Measurements from ENCODE around the gene DSCAM. TPM values are rescaled to one million over a fixed set of nuclear protein-coding genes. Genes with fewer than 3 reads are reported as not detected.

DSCAM gene
- total RNA-seq, 4 donors from 2014 or later, result 0.04 to 0.06 TPM; not detected in 2

DNA sequence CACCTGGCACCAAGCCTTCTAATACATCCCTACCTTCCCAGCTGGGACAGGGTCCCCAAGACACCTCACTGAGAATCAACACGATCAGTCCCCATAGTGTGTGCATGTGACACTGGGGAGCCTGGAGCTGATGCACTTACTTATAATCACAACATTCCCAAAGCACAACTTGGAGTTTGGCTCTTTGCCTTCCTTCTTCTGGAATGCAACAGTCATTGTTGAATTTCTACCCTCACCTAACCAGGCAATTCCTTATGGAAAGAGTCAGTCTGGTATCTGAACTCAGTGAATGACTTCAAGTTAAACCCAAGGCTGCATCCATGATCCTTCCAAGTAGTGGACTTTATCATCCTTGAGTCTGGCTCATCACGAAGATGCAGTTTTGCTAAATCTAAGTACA lies 86.1 kb downstream of the DSCAM start:
- no peaks in the 10 kb centered on the region for H3K27me3 ChIP-seq
- DNase-seq, result no peak
- no peak for TF ChIP-seq POLR2A (IDR thresholded peaks at IDR 0.05)
- TF ChIP-seq, protein P1, sequence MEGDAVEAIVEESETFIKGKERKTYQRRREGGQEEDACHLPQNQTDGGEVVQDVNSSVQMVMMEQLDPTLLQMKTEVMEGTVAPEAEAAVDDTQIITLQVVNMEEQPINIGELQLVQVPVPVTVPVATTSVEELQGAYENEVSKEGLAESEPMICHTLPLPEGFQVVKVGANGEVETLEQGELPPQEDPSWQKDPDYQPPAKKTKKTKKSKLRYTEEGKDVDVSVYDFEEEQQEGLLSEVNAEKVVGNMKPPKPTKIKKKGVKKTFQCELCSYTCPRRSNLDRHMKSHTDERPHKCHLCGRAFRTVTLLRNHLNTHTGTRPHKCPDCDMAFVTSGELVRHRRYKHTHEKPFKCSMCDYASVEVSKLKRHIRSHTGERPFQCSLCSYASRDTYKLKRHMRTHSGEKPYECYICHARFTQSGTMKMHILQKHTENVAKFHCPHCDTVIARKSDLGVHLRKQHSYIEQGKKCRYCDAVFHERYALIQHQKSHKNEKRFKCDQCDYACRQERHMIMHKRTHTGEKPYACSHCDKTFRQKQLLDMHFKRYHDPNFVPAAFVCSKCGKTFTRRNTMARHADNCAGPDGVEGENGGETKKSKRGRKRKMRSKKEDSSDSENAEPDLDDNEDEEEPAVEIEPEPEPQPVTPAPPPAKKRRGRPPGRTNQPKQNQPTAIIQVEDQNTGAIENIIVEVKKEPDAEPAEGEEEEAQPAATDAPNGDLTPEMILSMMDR (IDR thresholded peaks at IDR 0.05), result no peak
- H3K4me1 ChIP-seq, result no peaks in the 10 kb centered on the region
- no peaks in the 10 kb centered on the region for H3K36me3 ChIP-seq
- no peak overlapping the region for H3K4me3 ChIP-seq
- intact Hi-C loops (cut with DNase I), result no loop called here
- no peaks in the 10 kb centered on the region for H3K9me3 ChIP-seq
- H3K27ac ChIP-seq, result no peak overlapping the region
- WGBS, 2 donors, result 72 to 73% methylated on average over 2 of the region's 2 CpGs

DNA sequence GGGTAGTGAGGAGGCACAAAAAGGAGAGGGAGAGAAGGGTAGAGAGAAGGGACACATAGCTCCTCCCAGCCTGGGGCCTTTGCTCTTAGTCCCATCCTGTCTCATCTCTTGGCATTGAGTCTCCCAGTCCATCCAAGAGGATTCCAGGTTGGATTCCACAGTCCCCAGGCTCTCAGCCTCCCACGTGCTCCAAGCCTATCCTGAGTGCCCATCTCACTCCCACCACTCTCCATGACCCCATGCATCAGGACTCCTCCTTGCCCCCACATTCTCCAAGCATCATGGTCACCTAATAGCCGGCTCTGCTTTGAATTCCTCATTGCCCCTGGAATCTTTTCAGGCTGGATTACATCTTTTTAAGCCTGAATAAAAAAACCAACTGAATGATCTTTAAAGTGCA lies 87.9 kb downstream of the DSCAM start:
- 56 to 75% methylated on average over 2 of the region's 2 CpGs for WGBS, 2 donors

DNA sequence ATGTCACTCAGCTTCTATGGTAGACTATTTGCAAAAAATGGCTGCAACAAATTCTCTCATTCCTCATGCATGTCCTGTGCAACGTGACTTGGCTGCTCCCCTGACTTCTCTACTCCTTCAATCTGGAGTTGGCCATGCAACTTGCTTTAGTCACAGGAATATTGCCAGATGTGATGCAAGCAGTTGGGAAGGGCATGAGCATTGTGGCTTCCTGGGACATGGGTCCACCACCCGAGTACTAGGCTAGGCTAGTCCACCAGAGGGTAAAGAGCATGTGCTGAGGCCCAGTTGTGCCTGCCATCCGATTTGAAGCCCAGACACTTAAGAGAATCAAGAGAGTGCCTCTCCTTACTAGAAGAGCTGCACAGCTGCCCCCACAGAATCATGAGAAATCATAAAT lies 89.6 kb downstream of the DSCAM start:
- Histone ChIP-seq H3K4me1 (no peaks in the 10 kb centered on the region), H3K27ac (no peak overlapping the region), H3K9me3 (no peaks in the 10 kb centered on the region), H3K27me3 (no peaks in the 10 kb centered on the region), H3K36me3 (no peaks in the 10 kb centered on the region), H3K4me3 (no peak overlapping the region)
- intact Hi-C loops (cut with DNase I), result no loop called here
- DNase-seq, result no peak
- WGBS, 2 donors, result 49 to 61% methylated on average over 2 of the region's 3 CpGs
- TF ChIP-seq POLR2A (IDR thresholded peaks at IDR 0.05), result no peak
- TF ChIP-seq, protein P1 (IDR thresholded peaks at IDR 0.05), result no peak

More for the DNA sequence above, 87.9 kb downstream of the DSCAM start:
- DNase-seq, result no peak
- Histone ChIP-seq H3K27me3 (no peaks in the 10 kb centered on the region), H3K4me3 (no peak overlapping the region), H3K4me1 (no peaks in the 10 kb centered on the region), H3K27ac (no peak overlapping the region), H3K36me3 (no peaks in the 10 kb centered on the region), H3K9me3 (no peaks in the 10 kb centered on the region)
- TF ChIP-seq POLR2A (IDR thresholded peaks at IDR 0.05), result no peak
- TF ChIP-seq, protein P1 (IDR thresholded peaks at IDR 0.05), result no peak
- intact Hi-C loops (cut with DNase I), result no loop called here

DNA sequence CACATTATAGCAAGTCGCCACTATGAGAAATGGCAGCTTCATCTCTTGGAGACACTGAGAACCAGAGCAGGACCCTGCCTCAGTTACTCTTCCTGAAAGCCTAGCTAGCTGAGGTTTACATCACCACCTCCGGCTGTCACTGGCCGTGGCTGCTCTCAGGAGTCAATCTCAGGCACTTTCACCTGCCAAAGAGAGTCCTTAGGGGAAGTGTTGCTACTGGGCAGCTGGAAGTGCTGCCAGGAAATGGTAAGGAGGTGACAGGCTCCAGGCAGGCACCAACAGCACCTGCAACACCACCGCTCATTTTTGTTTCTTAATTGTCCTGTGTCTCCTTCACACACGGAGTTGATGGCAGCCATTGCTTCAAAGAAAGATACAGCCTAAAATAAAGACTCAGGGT lies 92.5 kb downstream of the DSCAM start:
- Histone ChIP-seq H3K4me1 (no peaks in the 10 kb centered on the region), H3K27ac (no peak overlapping the region), H3K4me3 (no peak overlapping the region), H3K9me3 (no peaks in the 10 kb centered on the region), H3K27me3 (no peaks in the 10 kb centered on the region), H3K36me3 (no peaks in the 10 kb centered on the region)
- WGBS, 2 donors, result 59 to 63% methylated on average over 5 of the region's 5 CpGs
- intact Hi-C loops (cut with DNase I), result no loop called here
- DNase-seq, result no peak
- TF ChIP-seq, protein P1 (IDR thresholded peaks at IDR 0.05), result no peak
- no peak for TF ChIP-seq POLR2A (IDR thresholded peaks at IDR 0.05)

DNA sequence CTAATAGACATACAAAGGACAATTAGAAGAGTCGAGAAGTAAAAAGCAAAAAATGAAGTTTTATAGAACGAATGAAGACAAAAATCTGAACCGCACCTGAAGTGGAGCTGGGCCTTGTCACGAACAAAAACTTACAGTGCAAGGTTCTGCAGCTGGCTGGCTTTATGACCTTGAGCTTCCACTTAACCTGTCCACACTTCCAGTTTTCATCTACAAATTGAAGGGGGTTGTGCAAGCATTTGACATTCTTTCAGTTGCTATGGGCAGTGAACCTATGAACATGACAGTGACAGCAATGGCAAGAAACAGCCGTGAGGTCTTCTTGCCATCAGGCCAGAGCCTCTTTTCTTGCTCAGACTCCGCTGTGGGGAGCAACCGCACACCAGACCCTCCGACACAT lies 93.2 kb downstream of the DSCAM start:
- H3K4me1 ChIP-seq, result no peaks in the 10 kb centered on the region
- H3K9me3 ChIP-seq, result no peaks in the 10 kb centered on the region
- no peak overlapping the region for H3K27ac ChIP-seq
- H3K4me3 ChIP-seq, result no peak overlapping the region
- TF ChIP-seq POLR2A (IDR thresholded peaks at IDR 0.05), result no peak
- TF ChIP-seq, protein P1 (IDR thresholded peaks at IDR 0.05), result no peak
- no peaks in the 10 kb centered on the region for H3K36me3 ChIP-seq
- intact Hi-C loops (cut with DNase I), result no loop called here
- 89% methylated on average over 8 of the region's 8 CpGs for WGBS, 2 donors
- no peak for DNase-seq
- H3K27me3 ChIP-seq, result no peaks in the 10 kb centered on the region
